B cell (primary cell): ENCODE results near the gene AGT. TPM values are rescaled to one million over a fixed set of nuclear protein-coding genes. Genes with fewer than 3 reads are reported as not detected.

Source experiments
- ATAC-seq: fragments of 200-7000 bp; cut with Tn5 transposase; one replicate; pipeline ENCODE4 v1.10.0; 2021; ENCODE audit warnings: low read depth, mild to moderate bottlenecking, moderate number of reproducible peaks, moderate library complexity
- CTCF ChIA-PET: fragments of 350-600 bp; sonication (Branson Sonifier 250); formaldehyde crosslinking; loops from one replicate; lab custom pipeline; 2021; ENCODE audit warnings: antibody characterized with exemption, inconsistent platforms; lab: Charles Lee
- POLR2A ChIA-PET: fragments of 350-600 bp; sonication (Branson Sonifier 250); formaldehyde crosslinking; loops from one replicate; lab custom pipeline; 2021; ENCODE audit warnings: antibody characterized with exemption; lab: Charles Lee
- DNase-seq: peaks from one replicate; pipeline ENCODE4 v3.0.0; 2013
- H2AFZ ChIP-seq: 2 replicates; pipeline ENCODE4 v1.6.1; 2012; ENCODE audit warnings: mild to moderate bottlenecking, low read depth, low read length; ENCODE audit not compliant: insufficient read depth, poor library complexity, severe bottlenecking
- H3K27ac ChIP-seq, 2 donors: 1 replicate in 1 of 2; 2 replicates in 1 of 2; pipeline ENCODE4 v1.5.1; 2012 to 2013; ENCODE audit warnings: low read length in 2 of 2, mild to moderate bottlenecking in 2 of 2, moderate library complexity in 1 of 2
- H3K27me3 ChIP-seq, 4 experiments: fragments of 200-600 bp in 1 of 4; sonication (generic) in 1 of 4; replicated peaks in 1 of 4; 1 replicate in 2 of 4; 2 replicates in 2 of 4; pipeline versions ENCODE4 v1.6.1 to v1.7.0; 2013 to 2016; ENCODE audit warnings: low read length in 3 of 4, mild to moderate bottlenecking in 2 of 4, mixed read lengths in 1 of 4, moderate library complexity in 1 of 4; ENCODE audit not compliant: insufficient read depth in 4 of 4, control insufficient read depth in 3 of 4; ENCODE audit errors: control extremely low read depth in 1 of 4
- H3K36me3 ChIP-seq, 2 experiments: replicated peaks in 1 of 2; 1 replicate in 1 of 2; 2 replicates in 1 of 2; pipeline versions ENCODE4 v1.6.1 to v1.7.1; 2013; ENCODE audit warnings: low read length in 1 of 2; ENCODE audit not compliant: insufficient read depth in 2 of 2, control insufficient read depth in 1 of 2; ENCODE audit errors: control extremely low read depth in 1 of 2, extremely low read depth in 1 of 2
- H3K4me1 ChIP-seq, 2 donors: fragments of 200-600 bp in 1 of 2; sonication (generic) in 1 of 2; 1 replicate in 1 of 2; 2 replicates in 1 of 2; pipeline versions ENCODE4 v1.5.1 to v1.6.1; 2013 to 2017; ENCODE audit warnings: low read length in 2 of 2; ENCODE audit not compliant: control insufficient read depth in 2 of 2, insufficient read depth in 2 of 2
- H3K4me2 ChIP-seq: replicated peaks from 2 replicates; pipeline ENCODE3; 2012; ENCODE audit warnings: mild to moderate bottlenecking, low read depth, low read length; ENCODE audit not compliant: poor library complexity, severe bottlenecking
- H3K4me3 ChIP-seq, 5 experiments: fragments of 200-600 bp in 1 of 5; sonication (generic) in 1 of 5; 1 replicate in 3 of 5; 2 replicates in 2 of 5; pipeline versions ENCODE4 v1.5.1 to v1.7.0; 2011 to 2016; ENCODE audit warnings: low read length in 4 of 5, mild to moderate bottlenecking in 4 of 5, low read depth in 2 of 5, control low read depth in 1 of 5, moderate library complexity in 1 of 5; ENCODE audit not compliant: insufficient read depth in 1 of 5; ENCODE audit errors: control extremely low read depth in 1 of 5, extremely low read depth in 1 of 5
- H3K79me2 ChIP-seq: fragments of 200-600 bp; sonication (generic); one replicate; pipeline ENCODE4 v1.6.0; 2016; ENCODE audit warnings: low read length; ENCODE audit not compliant: control insufficient read depth, insufficient read depth
- H3K9ac ChIP-seq: fragments of 200-600 bp; sonication (generic); 2 replicates; pipeline ENCODE4 v1.6.1; 2017; ENCODE audit warnings: mild to moderate bottlenecking, low read length, moderate library complexity
- H3K9me3 ChIP-seq, 3 donors: one replicate each; pipeline versions ENCODE4 v1.6.1 to v1.7.1; 2013; ENCODE audit warnings: low read length in 2 of 3; ENCODE audit not compliant: control insufficient read depth in 2 of 3, insufficient read depth in 1 of 3; ENCODE audit errors: control extremely low read depth in 1 of 3
- H4K20me1 ChIP-seq: 2 replicates; pipeline ENCODE4 v1.6.0; 2012; ENCODE audit warnings: mild to moderate bottlenecking, low read length; ENCODE audit not compliant: insufficient read depth, control insufficient read depth, poor library complexity, severe bottlenecking
- H3K27ac Mint-ChIP-seq: one replicate; pipeline ENCODE4 v1.8.0; 2021; ENCODE audit warnings: mixed read lengths
- H3K27me3 Mint-ChIP-seq: one replicate; pipeline ENCODE4 v1.8.0; 2021; ENCODE audit warnings: mixed read lengths
- H3K4me1 Mint-ChIP-seq: one replicate; pipeline ENCODE4 v1.8.0; 2021; ENCODE audit warnings: mixed read lengths
- H3K4me3 Mint-ChIP-seq: one replicate; pipeline ENCODE4 v1.8.0; 2021; ENCODE audit warnings: mixed read lengths
- H3K9me3 Mint-ChIP-seq: one replicate; pipeline ENCODE4 v1.8.0; 2022; ENCODE audit warnings: mixed read lengths; ENCODE audit not compliant: insufficient read depth
- EZH2 ChIP-seq: IDR thresholded peaks from 2 replicates; pipeline ENCODE4 v1.6.1; 2012; ENCODE audit warnings: borderline replicate concordance, low read depth, mild to moderate bottlenecking, moderate library complexity, low read length; ENCODE audit not compliant: insufficient read depth, poor library complexity, severe bottlenecking
- WGBS: methylation state at CpG from one replicate; pipeline ENCODE4 v1.1.5; 2013; ENCODE audit warnings: missing lambda C conversion rate; ENCODE audit not compliant: insufficient coverage; 5-methylcytosine and 5-hydroxymethylcytosine counted together
- intact Hi-C: fragments of 100-400 bp; cut with micrococcal nuclease; formaldehyde crosslinking; loops from one replicate; pipeline ENCODE4 v1.10.0; 2022
- polyA plus RNA-seq: library from polyadenylated mRNA; depleted of rRNA; stranded (reverse); fragments of >200 nt; gene quantifications from 2 replicates; pipeline ENCODE4 v1.2.3, GENCODE V29; 2012
- total RNA-seq, 2 donors: library from RNA; stranded (reverse); fragments of 120-200 nt in 1 of 2; gene quantifications; 1 replicate in 1 of 2; 2 replicates in 1 of 2; pipeline versions ENCODE4 v1.2.3 to v1.2.4, GENCODE V29; 2013 to 2022
- TF ChIP-seq, protein P1 (sequence below): fragments of 200-600 bp; IDR thresholded peaks from one replicate; pipeline ENCODE4 v1.8.0; 2022; ENCODE audit warnings: antibody characterized with exemption, mild to moderate bottlenecking

Gene AGT
- total and polyA plus RNA-seq, 2 donors (not counting 1 experiment from before 2014, with no cell fraction given): not detected

DNA sequence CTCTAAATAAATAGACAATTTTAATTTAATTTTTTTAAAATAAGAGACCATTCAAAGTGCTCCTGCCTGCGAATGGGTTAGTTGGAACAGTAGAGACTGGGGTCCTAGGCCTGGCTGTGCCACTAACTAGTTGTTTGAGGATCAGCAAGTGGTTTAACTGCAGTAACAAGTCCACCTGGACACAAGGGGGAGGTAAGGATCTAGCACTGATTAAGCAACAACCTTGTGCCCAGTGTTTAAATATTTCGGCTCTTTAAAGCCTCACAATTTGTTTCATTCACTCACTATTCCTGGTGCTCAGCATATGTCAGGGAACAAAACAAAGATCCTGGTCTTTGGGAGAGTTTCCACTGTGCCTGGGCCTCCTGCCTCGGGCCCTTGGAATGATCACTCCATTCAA, 1.6 kb upstream of the AGT start:
- H3K4me3 Mint-ChIP-seq: no peak overlapping the region

DNA sequence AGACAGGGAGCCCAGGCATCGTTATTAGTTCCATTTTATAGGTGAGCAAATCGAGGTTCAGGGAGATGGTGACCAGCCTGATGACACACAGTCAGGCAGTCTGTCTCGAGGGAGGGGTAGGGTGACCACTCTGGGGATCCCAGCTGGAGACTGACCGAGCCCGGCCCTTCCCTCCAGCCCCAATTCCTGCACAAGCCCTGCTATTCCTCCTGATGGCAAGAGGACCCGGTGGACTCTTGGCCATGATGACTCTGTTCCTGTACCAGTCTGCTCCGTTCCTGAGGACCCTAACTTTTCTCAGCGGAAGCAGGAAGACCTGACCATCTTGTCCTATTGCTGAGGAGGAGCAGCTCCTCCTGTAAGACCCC, 391 bp downstream of the AGT start:
- Histone ChIP-seq H3K27ac (no peak overlapping the region), H3K4me2 (no peak overlapping the region), H3K27me3 (no peaks in the 10 kb centered on the region), H3K4me1 (no peaks in the 10 kb centered on the region), H3K4me3 (no peak overlapping the region), H3K9ac (no peak overlapping the region), H2AFZ (no peak overlapping the region), H3K79me2 (no peaks in the 10 kb centered on the region), H3K36me3 (no peaks in the 10 kb centered on the region), H3K9me3 (no peaks in the 10 kb centered on the region), H4K20me1 (no peaks in the 10 kb centered on the region)
- peaks cover 11% of the 10 kb centered on the region for H3K27me3 Mint-ChIP-seq
- intact Hi-C loops: no loop called here
- 89% methylated on average over 8 of the region's 8 CpGs for WGBS
- H3K4me3 Mint-ChIP-seq: no peak overlapping the region
- H3K9me3 Mint-ChIP-seq: peaks cover 4% of the 10 kb centered on the region
- POLR2A ChIA-PET: no interaction called here
- H3K4me1 Mint-ChIP-seq: no peaks in the 10 kb centered on the region
- DNase-seq: no peak
- no peak for TF ChIP-seq EZH2
- TF ChIP-seq, protein P1, sequence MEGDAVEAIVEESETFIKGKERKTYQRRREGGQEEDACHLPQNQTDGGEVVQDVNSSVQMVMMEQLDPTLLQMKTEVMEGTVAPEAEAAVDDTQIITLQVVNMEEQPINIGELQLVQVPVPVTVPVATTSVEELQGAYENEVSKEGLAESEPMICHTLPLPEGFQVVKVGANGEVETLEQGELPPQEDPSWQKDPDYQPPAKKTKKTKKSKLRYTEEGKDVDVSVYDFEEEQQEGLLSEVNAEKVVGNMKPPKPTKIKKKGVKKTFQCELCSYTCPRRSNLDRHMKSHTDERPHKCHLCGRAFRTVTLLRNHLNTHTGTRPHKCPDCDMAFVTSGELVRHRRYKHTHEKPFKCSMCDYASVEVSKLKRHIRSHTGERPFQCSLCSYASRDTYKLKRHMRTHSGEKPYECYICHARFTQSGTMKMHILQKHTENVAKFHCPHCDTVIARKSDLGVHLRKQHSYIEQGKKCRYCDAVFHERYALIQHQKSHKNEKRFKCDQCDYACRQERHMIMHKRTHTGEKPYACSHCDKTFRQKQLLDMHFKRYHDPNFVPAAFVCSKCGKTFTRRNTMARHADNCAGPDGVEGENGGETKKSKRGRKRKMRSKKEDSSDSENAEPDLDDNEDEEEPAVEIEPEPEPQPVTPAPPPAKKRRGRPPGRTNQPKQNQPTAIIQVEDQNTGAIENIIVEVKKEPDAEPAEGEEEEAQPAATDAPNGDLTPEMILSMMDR: no peak
- no peak overlapping the region for H3K27ac Mint-ChIP-seq
- no peak for ATAC-seq
- CTCF ChIA-PET: no interaction called here

More for the DNA sequence above, 1.6 kb upstream of the AGT start:
- H3K9me3 ChIP-seq: no peaks in the 10 kb centered on the region
- H3K4me3 ChIP-seq: no peak overlapping the region
- 89% methylated on average over 1 of the region's 3 CpGs for WGBS
- H3K9me3 Mint-ChIP-seq: peaks cover 4% of the 10 kb centered on the region
- H3K36me3 ChIP-seq: no peaks in the 10 kb centered on the region
- no peak overlapping the region for H3K27ac ChIP-seq
- intact Hi-C loops: no loop called here
- ChIA-PET POLR2A (no interaction called here), CTCF (no interaction called here)
- ATAC-seq: no peak
- H3K4me1 Mint-ChIP-seq: no peaks in the 10 kb centered on the region
- H2AFZ ChIP-seq: no peak overlapping the region
- H3K4me1 ChIP-seq: no peaks in the 10 kb centered on the region
- H3K27me3 ChIP-seq: no peaks in the 10 kb centered on the region
- no peak overlapping the region for H3K9ac ChIP-seq
- no peak for TF ChIP-seq EZH2
- TF ChIP-seq, protein P1: no peak
- no peak overlapping the region for H3K4me2 ChIP-seq
- no peaks in the 10 kb centered on the region for H4K20me1 ChIP-seq
- H3K79me2 ChIP-seq: no peaks in the 10 kb centered on the region
- no peak overlapping the region for H3K27ac Mint-ChIP-seq
- peaks cover 6% of the 10 kb centered on the region for H3K27me3 Mint-ChIP-seq
- DNase-seq: no peak
